Epidermal melanocyte (primary cell): ENCODE results near the gene YEATS2.
A peak's percentile ranks its signal among the peaks of the same experiment; 100 is the strongest.
"Not testable (repeated sequence)": the region's sequence is repeated elsewhere in the genome, so short reads cannot be mapped to it uniquely, and the experiment has no call there.

ENCODE experiments used
- DNase-seq: peaks from one replicate; pipeline ENCODE4 v3.0.0; 2011; ENCODE audit warnings: low spot score; ENCODE audit not compliant: insufficient read length

Gene YEATS2

GRCh38 chr3:183711516-183711915 is 13.9 kb downstream of the YEATS2 start:
- DNase-seq, result no peak

- DNase-seq, result no peak
These were observed 17.0 kb downstream of the YEATS2 start for GRCh38 chr3:183714622-183715021.

DNA sequence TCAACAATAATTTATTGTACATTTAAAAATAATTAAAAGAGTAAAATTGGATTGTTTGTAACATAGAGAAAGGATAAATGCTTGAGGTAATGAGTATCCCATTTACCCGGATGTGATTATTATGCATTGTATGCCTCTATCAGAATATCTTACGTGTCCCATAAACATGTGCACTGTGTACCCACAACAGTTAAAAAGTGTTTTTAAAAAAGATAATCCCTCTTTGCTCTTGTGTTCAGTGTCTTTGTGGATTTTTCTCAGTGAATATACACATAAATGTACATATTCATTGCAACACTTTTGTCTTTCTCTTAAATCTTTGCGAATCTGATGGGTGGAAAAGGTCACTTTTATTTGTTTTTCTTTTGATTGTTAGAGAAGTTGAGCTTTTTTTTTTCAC is 20.4 kb downstream of the YEATS2 start:
- no peak for DNase-seq

DNA sequence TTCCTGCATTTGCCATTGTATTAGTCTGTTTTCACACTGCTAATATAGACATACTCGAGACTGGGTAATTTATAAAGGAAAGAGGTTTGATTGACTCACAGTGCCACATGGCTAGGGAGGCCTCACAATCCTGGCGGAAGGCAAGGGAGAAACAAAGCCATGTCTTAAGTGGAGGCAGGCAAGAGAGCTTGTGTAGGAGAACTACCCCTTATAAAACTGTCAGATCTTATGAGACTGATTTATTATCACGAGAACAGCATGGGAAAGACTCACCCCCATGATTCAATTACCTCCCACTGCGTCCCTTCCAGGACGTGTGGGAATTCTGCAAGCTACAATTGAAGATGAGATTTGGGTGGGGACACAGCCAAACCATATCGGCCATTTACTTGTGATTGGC is 27.8 kb downstream of the YEATS2 start:
- no peak for DNase-seq

DNA sequence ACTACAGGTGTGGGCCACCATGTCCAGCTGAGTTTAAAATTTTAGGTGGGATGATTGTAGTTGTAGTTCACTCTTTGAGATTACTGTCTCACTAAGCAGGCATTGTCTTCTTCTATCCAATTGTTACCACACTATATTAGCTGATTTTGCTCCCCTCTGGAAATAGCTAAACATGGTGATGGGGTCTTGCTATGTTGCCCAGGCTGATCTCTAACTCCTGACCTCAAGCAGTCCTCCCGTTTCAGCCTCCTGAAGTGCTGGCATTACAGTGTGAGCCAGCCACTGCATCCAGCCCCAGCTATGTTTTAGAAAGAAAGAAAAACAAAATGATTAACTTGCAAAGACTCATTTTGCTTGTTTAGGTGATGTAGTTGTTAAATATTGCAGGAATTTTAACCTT is 30.6 kb downstream of the YEATS2 start:
- no peak for DNase-seq

DNA sequence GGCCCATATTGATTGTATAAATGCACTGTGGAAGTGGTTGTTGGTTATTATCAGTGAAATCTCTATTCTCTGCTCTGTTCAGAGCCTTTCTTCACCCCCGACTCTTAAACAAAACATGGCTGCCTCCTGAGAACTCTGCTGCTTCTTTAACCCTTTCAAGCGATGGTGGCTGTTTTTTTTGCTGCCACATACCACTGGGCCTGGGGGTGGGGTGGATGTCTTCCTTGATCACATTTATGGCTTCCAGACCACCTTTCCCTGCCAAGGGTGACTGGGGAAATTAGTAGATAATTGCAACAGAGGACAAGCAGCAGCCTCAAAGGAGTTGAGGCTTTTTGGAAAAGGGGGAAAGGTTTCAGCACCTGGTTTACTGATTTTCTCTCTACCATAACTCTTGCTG is 32.8 kb downstream of the YEATS2 start:
- no peak for DNase-seq

DNA sequence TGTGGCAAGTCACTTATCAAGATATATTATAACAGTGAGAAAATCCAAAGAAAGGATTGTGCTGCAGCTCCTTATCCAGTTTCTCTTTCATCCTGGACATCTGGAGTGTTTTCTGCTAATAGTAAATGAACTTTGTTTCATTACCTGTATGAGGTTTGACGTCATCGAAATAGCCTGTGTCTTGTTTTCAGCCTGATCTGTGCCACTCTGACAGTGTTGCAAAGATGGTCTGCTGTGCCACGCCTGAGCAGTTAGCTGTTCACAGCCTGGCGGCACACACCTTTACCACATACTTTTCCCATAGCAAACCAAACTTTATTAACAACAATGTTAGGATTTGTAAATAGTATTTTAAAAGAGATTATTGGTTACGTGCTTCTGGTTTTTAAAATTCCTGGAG is 34.0 kb downstream of the YEATS2 start:
- DNase-seq, result no peak

- no peak for DNase-seq
These were observed 36.0 kb downstream of the YEATS2 start for GRCh38 chr3:183733553-183733952.

DNA sequence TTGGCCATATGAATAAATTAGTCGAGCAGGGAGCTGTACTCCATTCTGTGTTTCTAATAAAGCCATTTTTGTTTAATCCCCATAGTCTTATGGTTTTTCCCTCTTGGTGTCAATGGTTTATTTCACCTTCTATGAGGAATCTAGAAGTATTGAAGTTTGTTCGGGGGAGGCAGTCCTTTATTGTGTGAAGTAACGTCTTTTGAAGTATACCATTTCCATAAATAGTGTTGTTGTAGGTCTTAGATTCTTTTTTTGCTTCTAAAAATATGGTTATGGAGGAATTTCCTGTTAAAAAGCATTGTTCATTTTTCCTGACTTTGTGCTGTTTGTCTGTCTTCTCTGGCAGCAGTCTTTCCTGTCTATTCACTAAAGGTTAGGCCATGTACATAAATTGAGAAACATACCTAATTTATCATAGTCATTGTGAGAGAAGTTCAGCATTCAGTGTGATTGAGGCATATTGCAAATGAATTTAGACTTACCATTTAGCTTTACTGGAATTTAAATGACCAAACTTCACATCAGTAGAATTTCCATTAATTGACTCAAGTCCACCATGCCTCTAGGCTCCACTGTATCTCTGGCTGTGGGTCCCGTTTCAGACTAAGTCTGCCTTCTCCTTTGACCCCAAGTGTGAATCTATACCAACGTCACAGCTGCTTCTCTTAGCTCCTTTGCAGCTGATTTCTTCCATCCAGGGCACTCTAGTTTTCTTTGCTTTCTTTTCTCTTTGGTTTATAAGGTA is 37.3 kb downstream of the YEATS2 start:
- no peak for DNase-seq

DNA sequence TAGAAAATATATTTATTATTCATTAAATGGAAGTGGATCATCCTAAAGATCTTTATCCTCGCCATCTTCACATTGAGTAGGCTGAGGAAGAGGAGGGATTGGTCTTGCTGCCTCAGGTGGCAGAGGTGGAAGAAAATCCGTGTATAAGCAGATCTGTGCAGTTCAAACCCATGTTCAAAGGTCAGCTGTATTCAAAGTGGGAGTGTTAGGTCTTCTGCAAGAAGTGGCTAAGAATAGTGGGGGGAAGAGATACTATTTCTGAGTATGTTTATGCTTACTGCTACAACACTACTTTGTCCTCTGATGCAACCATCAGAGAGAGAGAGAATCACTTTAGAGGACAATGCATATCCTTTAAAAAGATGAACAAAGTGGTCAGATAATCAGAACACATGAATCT is 39.5 kb downstream of the YEATS2 start:
- DNase-seq, result no peak

DNA sequence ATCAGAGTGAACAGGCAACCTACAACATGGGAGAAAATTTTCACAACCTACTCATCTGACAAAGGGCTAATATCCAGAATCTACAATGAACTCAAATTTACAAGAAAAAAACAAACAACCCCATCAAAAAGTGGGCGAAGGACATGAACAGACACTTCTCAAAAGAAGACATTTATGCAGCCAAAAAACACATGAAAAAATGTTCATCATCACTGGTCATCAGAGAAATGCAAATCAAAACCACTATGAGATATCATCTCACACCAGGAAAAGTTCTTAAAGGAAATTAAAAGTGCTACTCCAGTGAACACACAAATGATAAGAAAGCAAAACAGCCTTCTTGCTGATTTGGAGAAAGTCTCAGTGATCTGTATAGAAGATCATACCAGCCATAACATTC is 42.6 kb downstream of the YEATS2 start:
- not testable (repeated sequence) for DNase-seq

DNA sequence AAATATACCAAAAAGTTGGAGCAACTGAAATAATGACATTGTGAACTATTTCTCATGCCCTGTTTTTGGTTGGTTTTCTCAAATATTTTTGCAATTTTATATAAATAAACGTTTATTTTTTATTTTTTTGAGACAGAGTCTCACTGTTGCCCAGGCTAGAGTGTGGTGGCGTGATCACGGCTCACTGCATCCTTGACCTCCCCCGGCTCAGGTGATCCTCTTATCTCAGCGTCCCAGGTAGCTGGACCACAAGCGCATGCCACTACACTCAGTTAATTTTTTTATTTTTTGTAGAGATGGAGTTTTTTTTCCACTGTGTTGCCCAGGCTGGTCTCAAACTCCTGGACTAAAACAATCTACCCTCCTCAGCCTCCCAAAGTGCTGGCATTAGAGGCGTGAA is 45.6 kb downstream of the YEATS2 start:
- no peak for DNase-seq

GRCh38 chr3:183745300-183746098 is 47.9 kb downstream of the YEATS2 start:
- DNase-seq, result no peak

DNA sequence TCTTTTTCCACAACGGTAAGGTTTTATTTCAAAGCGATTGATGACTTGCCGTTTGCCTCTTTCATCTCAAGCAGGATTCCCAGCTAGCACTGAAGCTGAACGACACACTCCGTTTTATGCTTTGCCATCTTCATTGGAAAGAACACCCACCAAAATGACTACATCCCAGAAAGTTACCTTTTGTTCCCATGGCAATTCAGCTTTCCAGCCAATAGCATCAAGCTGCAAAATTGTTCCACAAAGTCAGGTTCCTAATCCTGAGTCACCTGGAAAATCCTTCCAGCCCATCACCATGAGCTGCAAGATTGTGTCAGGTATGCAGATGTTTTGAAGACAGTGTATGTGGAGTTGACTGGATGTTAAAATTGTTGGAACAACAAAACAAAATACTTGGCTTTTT is 56.5 kb downstream of the YEATS2 start:
- no peak for DNase-seq

GRCh38 chr3:183762304-183762703 is 64.7 kb downstream of the YEATS2 start:
- no peak for DNase-seq

DNA sequence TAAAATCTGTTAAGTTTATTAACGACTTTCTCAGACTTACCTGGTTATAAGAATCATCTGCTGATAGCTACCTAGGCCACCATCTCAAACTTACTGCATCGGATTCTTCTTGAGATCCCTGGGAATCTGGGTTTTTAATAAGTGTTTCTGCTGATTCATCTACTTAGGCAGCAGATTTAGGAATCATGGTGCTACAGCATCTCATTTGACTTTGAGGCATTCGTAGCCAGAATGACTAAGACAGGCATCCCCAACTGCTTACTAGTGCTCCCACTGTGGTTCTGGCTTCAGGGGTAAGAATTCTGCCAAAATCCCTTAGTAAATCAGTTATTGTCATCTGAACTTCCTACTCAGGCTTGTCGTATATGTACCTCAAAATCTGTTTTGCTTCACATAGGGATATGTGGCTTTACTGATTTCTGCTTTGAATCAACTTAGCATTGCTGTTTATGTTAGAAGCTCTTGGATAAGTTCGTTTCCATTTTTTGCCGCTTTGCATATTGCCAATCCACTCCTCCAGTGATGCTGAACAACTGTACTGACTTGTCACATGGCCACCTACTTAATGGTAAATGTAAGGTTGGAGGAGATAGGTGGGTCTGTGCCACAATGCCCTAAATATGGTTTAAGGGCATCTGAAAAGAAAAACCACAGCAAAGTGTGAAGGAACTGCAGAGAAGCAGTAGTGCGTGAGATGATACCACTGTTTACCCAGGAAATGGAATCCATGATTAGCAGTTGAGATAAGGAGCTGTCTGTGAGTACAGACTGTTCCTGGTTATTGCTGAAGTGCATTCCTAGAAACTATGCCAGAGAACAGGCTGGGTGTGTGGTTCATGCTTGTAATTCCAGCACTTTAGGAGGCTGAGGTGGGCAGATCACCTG is 67.5 kb downstream of the YEATS2 start:
- no peak for DNase-seq

DNA sequence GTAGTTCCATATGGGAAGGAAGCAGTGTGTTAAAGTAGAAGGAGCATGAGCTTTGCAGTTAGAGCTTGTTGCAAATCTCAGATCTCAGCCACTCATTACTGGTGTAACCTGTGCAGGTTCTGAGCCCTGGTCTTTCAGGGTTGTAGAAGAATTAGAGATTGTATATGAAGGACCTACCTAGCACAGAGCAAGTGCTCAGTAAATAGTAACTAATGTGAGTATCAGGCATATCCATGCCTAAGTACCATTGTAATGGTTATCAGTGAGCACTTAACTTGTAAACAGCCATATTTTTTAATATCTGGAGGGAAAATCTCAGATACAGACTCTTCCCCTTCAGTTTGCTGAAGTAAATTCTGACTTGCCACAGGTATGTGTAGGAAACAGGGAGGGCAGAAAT is 68.5 kb downstream of the YEATS2 start:
- no peak for DNase-seq

GRCh38 chr3:183766745-183767606 is 69.4 kb downstream of the YEATS2 start:
- DNase-seq, result peak; percentile 52

DNA sequence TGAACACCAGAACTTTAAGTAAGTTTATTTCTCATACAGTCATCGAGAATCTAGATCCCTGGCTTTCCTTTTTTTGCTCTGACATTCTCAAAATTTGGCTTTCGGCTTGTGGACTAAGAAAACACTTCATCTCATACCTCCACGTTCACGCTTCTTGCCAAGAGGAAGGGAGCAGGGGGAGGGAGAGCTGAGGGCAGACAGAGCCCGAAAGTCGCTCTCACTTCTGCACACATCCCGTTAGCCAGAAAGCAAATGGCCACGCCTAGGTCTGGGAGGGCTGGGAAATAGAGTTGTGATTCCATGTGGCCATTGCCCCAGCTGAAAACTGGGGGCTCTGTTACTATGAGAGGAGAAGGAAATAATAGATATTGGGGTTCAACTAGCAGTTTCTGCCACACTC is 70.5 kb downstream of the YEATS2 start:
- no peak for DNase-seq

DNA sequence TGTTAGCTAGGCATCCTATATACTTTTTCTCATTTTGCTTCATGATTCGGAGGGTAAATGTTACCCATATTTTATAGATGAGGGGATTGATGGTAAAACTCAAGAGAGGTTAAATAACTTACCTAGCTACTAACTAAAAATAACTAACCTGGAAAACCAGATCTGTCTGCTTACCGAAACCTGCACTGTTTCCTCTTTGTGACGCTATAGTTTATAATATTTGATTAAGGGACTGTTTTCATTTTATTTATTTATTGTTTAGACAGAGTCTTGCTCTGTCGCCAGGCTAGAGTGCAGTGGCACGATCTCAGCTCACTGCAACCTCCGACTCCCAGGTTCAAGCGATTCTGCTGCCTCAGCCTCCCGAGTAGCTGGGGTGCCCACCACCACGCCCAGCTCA is 71.9 kb downstream of the YEATS2 start:
- no peak for DNase-seq

DNA sequence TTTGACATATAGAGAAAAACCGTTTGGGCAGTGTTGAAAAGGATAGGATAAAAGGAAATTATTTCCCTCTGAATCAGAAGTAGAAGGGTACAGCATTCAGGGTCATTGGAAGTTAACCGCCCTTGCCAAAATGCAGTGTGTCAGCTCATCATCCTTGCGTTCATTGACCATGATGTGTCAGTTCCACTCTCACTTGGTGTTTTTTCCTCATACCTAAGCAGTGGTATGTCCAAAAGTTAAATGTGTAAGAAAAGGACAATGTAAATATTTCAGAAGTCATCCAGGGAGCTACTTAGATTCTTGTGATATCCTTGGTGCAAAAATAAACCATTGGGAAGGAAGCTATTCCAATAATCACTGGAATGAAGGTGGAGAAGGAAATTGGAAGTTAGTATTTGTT is 77.0 kb downstream of the YEATS2 start:
- DNase-seq, result no peak
